Panc1 (cell line): ENCODE data around the gene DALRD3.

Experiments
- POLR2AphosphoS5 ChIP-seq: IDR thresholded peaks from 2 replicates; pipeline ENCODE4 v1.6.1; 2012; ENCODE audit warnings: mild to moderate bottlenecking, low read depth, low read length, moderate library complexity
- TCF7L2 ChIP-seq: IDR thresholded peaks from 2 replicates; pipeline ENCODE4 v1.6.1; 2011; ENCODE audit warnings: mild to moderate bottlenecking, low read depth, low read length, inconsistent platforms
- TF ChIP-seq, protein P1 (sequence below): fragments of 450-650 bp; IDR thresholded peaks from 2 replicates; pipeline ENCODE4 v1.5.1; 2017; ENCODE audit warnings: mild to moderate bottlenecking

DNA sequence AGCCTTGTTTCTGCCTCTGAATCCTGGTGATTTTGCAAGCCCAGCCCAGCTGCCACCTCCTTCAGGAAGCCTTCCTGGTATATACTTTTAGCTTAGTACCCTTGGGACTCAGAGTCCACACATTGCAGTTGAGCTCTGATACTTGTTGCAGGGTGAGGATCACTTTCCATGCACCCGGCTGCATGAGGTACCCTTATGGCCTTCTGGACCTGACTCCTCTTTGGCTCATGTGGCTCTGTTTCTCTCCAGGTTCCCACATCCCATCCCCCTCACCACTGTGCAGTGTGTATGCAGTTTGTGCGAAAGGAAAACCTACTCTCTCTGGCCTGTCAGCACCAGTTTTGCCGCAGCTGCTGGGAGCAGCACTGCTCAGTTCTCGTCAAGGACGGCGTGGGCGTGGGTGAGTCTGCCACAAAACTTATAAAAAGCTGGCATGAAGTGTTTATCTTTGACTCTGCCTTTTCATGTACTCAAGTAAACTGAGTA, 51.5 kb downstream of the DALRD3 start:
- TF ChIP-seq, protein P1, sequence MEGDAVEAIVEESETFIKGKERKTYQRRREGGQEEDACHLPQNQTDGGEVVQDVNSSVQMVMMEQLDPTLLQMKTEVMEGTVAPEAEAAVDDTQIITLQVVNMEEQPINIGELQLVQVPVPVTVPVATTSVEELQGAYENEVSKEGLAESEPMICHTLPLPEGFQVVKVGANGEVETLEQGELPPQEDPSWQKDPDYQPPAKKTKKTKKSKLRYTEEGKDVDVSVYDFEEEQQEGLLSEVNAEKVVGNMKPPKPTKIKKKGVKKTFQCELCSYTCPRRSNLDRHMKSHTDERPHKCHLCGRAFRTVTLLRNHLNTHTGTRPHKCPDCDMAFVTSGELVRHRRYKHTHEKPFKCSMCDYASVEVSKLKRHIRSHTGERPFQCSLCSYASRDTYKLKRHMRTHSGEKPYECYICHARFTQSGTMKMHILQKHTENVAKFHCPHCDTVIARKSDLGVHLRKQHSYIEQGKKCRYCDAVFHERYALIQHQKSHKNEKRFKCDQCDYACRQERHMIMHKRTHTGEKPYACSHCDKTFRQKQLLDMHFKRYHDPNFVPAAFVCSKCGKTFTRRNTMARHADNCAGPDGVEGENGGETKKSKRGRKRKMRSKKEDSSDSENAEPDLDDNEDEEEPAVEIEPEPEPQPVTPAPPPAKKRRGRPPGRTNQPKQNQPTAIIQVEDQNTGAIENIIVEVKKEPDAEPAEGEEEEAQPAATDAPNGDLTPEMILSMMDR = no peak
- TF ChIP-seq POLR2AphosphoS5 = no peak
- TF ChIP-seq TCF7L2 = no peak
